Placental epithelial cell (primary cell): ENCODE measurements around the gene SRRM3. TPM values are rescaled to one million over a fixed set of nuclear protein-coding genes. Genes with fewer than 3 reads are reported as not detected.

Source experiments
- total RNA-seq: library from RNA; depleted of rRNA; stranded (reverse); fragments of >200 nt; gene quantifications from 2 replicates; pipeline ENCODE4 v1.2.3, GENCODE V29; 2012

SRRM3 gene
- total RNA-seq, result 0.87 and 2.7 TPM in 2 replicates

GRCh38 chr7:76201732-76202665 lies at the start of gene SRRM3:
TSS of gene SRRM3 (plus strand) at chr7:76201896. CDS start at chr7:76235067, 33,171 bp downstream.

DNA sequence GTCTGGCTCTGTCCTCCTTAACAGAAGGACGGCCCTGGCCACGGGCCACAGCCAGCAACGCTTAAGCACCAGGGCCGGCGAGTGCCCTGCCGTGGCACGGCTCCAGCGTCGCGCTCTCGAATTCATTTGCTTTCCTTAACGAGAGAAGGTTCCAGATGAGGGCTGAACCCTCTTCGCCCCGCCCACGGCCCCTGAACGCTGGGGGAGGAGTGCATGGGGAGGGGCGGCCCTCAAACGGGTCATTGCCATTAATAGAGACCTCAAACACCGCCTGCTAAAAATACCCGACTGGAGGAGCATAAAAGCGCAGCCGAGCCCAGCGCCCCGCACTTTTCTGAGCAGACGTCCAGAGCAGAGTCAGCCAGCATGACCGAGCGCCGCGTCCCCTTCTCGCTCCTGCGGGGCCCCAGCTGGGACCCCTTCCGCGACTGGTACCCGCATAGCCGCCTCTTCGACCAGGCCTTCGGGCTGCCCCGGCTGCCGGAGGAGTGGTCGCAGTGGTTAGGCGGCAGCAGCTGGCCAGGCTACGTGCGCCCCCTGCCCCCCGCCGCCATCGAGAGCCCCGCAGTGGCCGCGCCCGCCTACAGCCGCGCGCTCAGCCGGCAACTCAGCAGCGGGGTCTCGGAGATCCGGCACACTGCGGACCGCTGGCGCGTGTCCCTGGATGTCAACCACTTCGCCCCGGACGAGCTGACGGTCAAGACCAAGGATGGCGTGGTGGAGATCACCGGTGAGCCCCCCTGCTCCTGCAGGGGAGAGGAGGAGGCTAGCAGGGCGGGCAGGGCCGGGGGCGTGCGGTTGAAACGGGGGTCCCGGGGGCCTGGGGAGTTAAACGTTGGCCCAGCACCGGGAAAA lies 100.9 kb downstream of the SRRM3 start, which contains the start of gene HSPB1:
TSS of gene HSPB1 (plus strand) at position 327 of the 855 bp plus-strand sequence. CDS start at position 367, 40 bp downstream.

Other genes starting within 250 kb of the SRRM3 start
- gene TMEM120A, start 207.3 kb upstream of the SRRM3 start, total RNA-seq, result 37.0 and 51.0 TPM in 2 replicates
- gene STYXL1, start 153.9 kb upstream of the SRRM3 start, total RNA-seq, result 32.6 and 58.7 TPM in 2 replicates
- 29.8 and 46.1 TPM in 2 replicates for gene MDH2, start 153.8 kb upstream of the SRRM3 start, total RNA-seq
- gene HSPB1, start 100.8 kb downstream of the SRRM3 start, total RNA-seq, result 217 and 235 TPM in 2 replicates
- gene YWHAG, start 157.1 kb downstream of the SRRM3 start, total RNA-seq, result 70.7 and 82.5 TPM in 2 replicates
- gene SSC4D, start 207.8 kb downstream of the SRRM3 start, total RNA-seq, result 1.6 and 6.3 TPM in 2 replicates
- gene ZP3, start 223.1 kb downstream of the SRRM3 start, total RNA-seq, result 0.98 and 4.7 TPM in 2 replicates